Stimulated activated CD4-positive, alpha-beta T cell treated with anti-CD3 and anti-CD28 coated beads, Interleukin-15, amount 100 ng/mL, for 1 hour (primary cell): ENCODE results near the gene DLD.
"Not testable (repeated sequence)": the region's sequence is repeated elsewhere in the genome, so short reads cannot be mapped to it uniquely, and the experiment has no call there.

Source experiments
- DNase-seq, 2 donors: peaks; one replicate each; pipeline ENCODE4 v3.0.0-alpha.2; 2020; ENCODE audit warnings: low read depth in 1 of 2, low spot score in 1 of 2

DLD gene

GRCh38 chr7:107944411-107945169 is 53.6 kb downstream of the DLD start:
- no peak for DNase-seq

DNA sequence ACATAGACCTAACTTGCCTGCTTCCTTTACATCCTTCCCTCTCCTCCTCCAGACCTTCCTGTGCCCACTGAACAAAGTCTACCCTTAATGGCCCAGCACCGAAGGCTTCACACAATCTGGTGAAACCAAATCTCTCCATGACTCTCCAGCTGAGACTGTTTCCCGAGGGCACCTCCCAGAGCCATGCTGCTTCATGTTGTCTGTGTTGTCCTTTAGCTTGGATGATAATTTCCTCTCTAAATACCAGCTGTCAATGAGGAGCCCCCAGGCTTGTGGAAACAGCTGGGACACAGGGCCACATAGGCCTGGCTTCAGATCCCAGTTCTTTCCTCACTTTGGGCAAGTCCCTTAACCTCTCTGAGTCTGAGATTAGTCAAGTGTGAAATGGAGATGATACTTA is 54.3 kb downstream of the DLD start:
- no peak for DNase-seq

DNA sequence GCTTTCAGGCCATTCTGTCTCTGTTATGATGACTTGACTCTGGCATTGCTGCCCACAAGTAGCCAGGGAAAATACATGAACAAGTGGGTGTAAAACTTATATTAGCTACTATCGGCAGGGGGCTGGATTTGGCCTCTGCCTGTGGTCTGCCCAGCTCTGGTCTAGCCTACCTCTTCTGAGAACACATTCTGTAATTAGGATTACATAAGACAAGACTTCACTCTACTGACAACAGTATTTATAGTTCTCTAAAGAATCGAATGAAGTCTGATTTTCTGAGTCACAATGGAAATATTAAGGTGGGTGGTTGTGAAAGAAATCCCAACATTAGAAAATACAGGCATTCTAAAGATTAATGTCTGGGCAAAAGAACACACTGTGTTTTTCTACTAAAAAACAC is 55.5 kb downstream of the DLD start:
- no peak for DNase-seq

GRCh38 chr7:107946881-107947280 is 55.9 kb downstream of the DLD start:
- no peak for DNase-seq

GRCh38 chr7:107948645-107949442 is 57.9 kb downstream of the DLD start:
- no peak for DNase-seq

DNA sequence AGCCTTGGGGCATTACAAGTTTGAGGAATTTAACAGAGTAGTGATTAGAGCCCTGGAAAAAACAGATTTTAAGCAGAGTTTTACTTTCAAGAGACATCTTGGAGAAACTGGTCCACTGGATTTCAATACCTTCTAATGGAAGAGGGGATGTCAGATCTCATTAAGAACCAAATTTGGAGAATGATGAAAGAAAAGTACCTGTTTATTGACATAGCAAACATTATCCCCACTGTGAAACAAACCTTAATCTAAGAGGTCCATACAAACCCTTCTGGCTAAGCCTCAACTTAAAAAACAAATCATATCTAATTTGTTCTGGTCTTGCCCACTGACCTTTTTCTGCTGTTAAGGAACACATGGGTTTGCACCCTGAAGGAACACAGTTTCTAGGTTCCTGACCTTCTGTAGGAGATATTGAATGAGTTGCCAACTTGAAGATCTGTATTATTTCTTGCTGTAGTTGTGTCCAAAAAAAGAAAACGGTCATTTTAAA is 58.5 kb downstream of the DLD start:
- no peak for DNase-seq

GRCh38 chr7:107951172-107951787 is 60.3 kb downstream of the DLD start:
- no peak for DNase-seq

DNA sequence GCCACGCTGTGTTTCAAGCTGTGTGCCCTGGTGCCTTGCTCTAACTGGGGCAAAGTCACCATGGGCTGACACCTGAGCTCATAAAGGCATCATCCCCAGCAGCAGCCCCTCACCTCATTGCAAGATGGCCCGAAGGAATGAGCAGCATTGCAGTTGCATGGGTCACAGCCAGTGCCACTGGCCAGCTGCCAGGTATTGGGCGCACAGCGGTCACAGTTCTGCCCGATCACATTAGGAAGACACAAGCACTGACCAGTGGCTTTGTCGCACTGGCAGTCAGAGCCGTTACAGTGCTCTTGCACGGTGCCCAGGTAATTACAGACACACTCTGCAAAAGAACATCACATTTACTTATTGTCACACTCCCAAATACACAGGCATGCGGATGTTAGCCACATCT is 60.9 kb downstream of the DLD start:
- no peak for DNase-seq

GRCh38 chr7:107953265-107953923 is 62.4 kb downstream of the DLD start:
- DNase-seq: no peak

DNA sequence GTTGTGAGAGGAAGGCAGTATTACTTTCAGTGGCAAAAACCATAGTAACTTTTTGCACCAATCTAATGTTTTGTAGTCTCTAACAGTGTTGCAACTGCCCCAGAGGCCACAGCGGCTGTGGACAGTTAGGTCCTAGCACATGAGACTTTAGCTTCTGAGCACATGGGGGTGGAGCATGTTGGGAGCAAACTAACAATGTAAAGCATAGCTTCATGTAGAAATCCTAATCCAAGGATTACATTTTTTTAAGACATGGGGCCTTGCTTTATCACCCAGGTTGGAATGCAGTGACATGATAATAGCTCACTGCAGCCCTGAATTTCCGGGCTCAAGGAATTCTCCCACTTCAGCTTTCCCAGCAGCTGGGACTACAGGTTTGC is 62.9 kb downstream of the DLD start:
- DNase-seq: no peak

DNA sequence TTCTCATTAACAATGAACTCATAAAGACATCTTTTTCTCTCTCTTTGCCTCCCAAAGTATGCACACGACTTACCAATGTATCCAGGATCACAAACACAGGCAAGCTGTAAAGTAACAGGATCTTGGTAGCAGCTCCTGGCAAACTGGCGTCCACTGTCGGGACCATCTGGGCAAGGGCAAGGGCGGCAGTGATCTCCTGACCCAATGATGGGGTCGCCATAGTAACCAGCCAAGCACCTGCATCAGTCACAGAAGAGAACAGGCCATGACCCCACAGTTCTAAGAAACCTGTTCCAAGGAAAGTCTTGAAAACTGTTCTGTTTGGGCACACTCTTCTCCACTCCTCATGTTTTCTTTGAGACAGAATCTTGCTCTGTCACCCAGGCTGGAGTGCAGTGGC is 64.4 kb downstream of the DLD start:
- no peak for DNase-seq

DNA sequence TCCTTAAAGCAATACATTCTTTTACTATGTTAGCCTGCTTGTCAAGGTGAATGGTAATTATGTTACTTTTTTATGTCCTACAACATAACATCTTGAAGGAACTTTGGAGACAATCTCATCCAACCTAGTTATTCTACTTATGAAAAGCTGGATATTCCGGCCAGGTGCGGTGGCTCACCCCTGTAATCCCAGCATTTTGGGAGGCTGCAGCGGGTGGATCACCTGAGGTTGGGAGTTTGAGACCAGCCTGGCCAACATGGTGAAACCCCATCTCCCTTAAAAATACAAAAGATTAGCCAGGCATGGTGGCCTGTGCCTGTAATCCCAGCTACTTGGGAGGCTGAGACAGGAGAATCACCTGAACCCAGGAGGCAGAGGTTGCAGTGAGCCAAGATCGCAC is 66.0 kb downstream of the DLD start:
- not testable (repeated sequence) for DNase-seq

- DNase-seq: no peak
These were observed 66.5 kb downstream of the DLD start for GRCh38 chr7:107957436-107957835.

DNA sequence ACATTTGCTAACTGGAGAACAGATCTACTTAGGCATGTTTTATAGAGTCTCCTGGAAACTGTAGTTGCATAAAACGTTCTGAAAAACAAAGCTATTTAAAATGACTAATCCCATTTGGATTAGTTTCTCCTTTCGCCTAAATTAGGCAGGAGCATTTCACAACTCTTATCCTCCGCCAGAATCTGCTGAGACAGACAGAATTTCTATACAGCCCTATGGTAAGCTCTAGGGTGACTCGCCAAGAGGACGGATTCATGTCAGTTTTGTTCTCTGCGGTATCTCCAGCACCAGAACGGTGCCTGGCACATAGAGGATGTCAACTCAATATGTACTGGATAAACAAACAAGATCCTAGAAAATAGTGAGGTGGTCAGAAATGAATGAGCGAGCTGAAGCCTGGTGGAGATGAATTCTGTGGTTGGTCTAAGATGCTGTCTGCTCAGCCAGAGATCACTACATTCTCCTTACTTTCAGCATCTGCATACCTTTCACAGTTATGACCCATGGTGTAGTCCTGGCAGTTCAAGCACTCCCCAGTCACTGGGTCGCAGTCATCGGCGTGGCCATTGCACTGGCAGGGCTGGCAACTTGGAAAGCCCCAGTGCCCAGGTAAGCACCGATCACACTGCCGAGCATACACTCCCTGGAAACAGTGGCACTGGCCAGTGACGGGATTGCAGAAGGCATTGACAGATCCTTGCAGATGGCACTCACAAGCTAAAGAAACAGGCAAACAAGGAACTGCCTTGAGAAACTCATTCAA is 68.0 kb downstream of the DLD start:
- no peak for DNase-seq

DNA sequence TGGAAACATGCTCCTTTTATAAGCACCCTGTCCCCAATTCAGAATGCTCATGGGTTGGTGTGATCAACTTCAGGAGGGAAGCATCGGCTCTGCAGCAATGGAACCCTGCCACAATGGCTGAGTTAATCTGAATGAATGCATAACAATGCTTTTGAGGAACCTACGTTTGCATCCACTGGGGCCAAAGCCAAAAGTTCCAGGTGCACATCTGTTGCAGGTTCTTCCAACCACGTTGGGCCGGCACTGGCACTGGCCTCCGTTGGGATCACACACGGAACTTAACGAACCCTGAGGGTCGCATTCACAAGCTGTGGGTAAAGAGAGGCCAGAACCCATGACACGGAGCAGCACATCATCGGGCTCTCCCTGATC is 68.5 kb downstream of the DLD start:
- DNase-seq: no peak

DNA sequence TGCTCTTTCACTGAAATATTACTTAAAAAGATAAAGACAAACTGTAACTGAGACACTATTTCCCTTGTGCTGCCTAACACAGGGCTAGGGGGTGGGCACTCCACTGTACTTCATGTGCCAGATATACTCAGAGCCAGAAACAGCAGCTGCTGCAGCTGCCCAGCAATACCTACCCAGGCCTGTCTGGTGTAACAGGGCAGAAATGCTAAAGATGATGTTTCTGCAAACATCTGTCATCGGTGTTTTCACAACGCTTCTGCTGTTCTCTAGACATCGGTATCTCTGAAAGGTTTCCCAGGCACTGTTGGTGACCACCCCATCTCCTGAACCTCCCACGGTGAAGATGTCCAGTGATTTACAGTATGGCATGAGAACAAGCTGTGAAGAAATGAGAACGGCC is 69.3 kb downstream of the DLD start:
- DNase-seq: no peak

GRCh38 chr7:107961405-107961804 is 70.4 kb downstream of the DLD start:
- no peak for DNase-seq

GRCh38 chr7:107962817-107963216 is 71.8 kb downstream of the DLD start:
- DNase-seq: no peak

- no peak for DNase-seq
These were observed 73.5 kb downstream of the DLD start for GRCh38 chr7:107964510-107964909.

DNA sequence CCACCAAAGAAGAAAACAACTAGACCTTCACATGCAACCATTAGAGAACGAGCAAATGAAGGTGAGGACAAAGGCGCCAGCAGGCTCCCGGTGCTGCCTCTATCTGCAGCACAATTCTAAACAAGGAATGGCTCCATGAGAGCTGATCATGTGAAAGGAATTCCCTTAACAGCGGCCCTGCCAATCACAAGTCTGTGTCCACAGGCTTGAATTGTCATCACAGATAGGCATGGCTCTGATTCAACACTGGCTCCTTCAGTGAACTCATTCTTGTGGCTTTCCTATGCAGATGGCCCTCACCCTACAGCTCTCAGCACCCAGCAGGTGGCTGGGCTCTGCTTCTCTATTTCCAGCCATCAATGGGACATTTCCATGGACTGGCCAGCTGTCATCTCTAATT is 75.7 kb downstream of the DLD start:
- DNase-seq: no peak

- no peak for DNase-seq
These were observed 76.4 kb downstream of the DLD start for GRCh38 chr7:107967420-107967819.
